K562 (cell line): ENCODE measurements around the gene IL23A. TPM values are rescaled to one million over a fixed set of nuclear protein-coding genes. Genes with fewer than 3 reads are reported as not detected.
A peak's percentile ranks its signal among the peaks of the same experiment; 100 is the strongest.

Source experiments
- ARID2 ChIP-seq: fragments of 450-650 bp; IDR thresholded peaks from 2 replicates; pipeline ENCODE4 v1.6.1; 2017; ENCODE audit warnings: antibody characterized with exemption, mild to moderate bottlenecking
- CREB1 ChIP-seq, 2 experiments: sonication (generic) in 1 of 2; formaldehyde crosslinking in 1 of 2; IDR thresholded peaks; 2 replicates each; pipeline versions ENCODE4 v1.6.1 to v1.8.0; 2012 to 2022; ENCODE audit warnings: inconsistent platforms in 1 of 2, mild to moderate bottlenecking in 1 of 2, missing genetic modification reagents in 1 of 2, moderate library complexity in 1 of 2
- DNMT1 ChIP-seq: fragments of 450-650 bp; IDR thresholded peaks from 2 replicates; pipeline ENCODE4 v1.6.1; 2016; ENCODE audit warnings: antibody characterized with exemption, mild to moderate bottlenecking
- KDM2B ChIP-seq: fragments of 250-450 bp; sonication (Bioruptor Pico); IDR thresholded peaks from 2 replicates; pipeline ENCODE4 v1.8.0; 2021; ENCODE audit warnings: mild to moderate bottlenecking, moderate library complexity
- MAFG ChIP-seq: fragments of 450-650 bp; conservative IDR thresholded peaks from 2 replicates; pipeline ENCODE4 v1.6.1; 2016; ENCODE audit warnings: missing genetic modification characterization, missing compliant biosample characterization
- MXD1 ChIP-seq: fragments of 250-450 bp; sonication (Bioruptor Pico); IDR thresholded peaks from 2 replicates; pipeline ENCODE4 v1.8.0; 2021; ENCODE audit warnings: borderline replicate concordance, mild to moderate bottlenecking, moderate library complexity; ENCODE audit not compliant: poor library complexity, severe bottlenecking
- PHB2 ChIP-seq: fragments of 450-650 bp; IDR thresholded peaks from 2 replicates; pipeline ENCODE4 v1.6.1; 2017; ENCODE audit warnings: low read depth
- PRMT5 ChIP-seq: sonication (generic); formaldehyde crosslinking; IDR thresholded peaks from 2 replicates; pipeline ENCODE4 v1.5.0; 2020; ENCODE audit warnings: missing genetic modification reagents
- PTRF ChIP-seq: fragments of 450-650 bp; IDR thresholded peaks from 2 replicates; pipeline ENCODE4 v1.6.1; 2016; ENCODE audit warnings: mild to moderate bottlenecking, missing genetic modification characterization, missing compliant biosample characterization
- RBM22 ChIP-seq: fragments of 200-400 bp; formaldehyde crosslinking; IDR thresholded peaks from 2 replicates; pipeline ENCODE4 v1.6.1; 2018; ENCODE audit warnings: low read length, low read depth; ENCODE audit not compliant: poor library complexity, severe bottlenecking
- RNF2 ChIP-seq: sonication (generic); IDR thresholded peaks from 2 replicates; pipeline ENCODE4 v1.6.1; 2016
- SMAD1 ChIP-seq: fragments of 150-350 bp; IDR thresholded peaks from 2 replicates; pipeline ENCODE4 v1.6.1; 2014; ENCODE audit warnings: low read length, low read depth; ENCODE audit not compliant: partially characterized antibody
- ZNF217 ChIP-seq: sonication (generic); formaldehyde crosslinking; IDR thresholded peaks from 2 replicates; pipeline ENCODE4 v1.8.0; 2022; ENCODE audit warnings: mild to moderate bottlenecking, missing genetic modification reagents
- ZNF347 ChIP-seq: fragments of 450-650 bp; formaldehyde crosslinking; IDR thresholded peaks from 2 replicates; pipeline ENCODE4 v1.4.0; 2020; ENCODE audit warnings: low read depth, mild to moderate bottlenecking, moderate library complexity
- ZNF589 ChIP-seq: fragments of 200-800 bp; sonication (Bioruptor generic); IDR thresholded peaks from 2 replicates; pipeline ENCODE4 v1.6.1; 2016; ENCODE audit warnings: low read depth, missing genetic modification characterization, missing compliant biosample characterization
- ZSCAN29 ChIP-seq: fragments of 450-650 bp; IDR thresholded peaks from 2 replicates; pipeline ENCODE4 v1.6.1; 2017
- polyA plus RNA-seq, 8 experiments: library from polyadenylated mRNA; depleted of rRNA in 4 of 8; stranded (reverse) in 5 of 8; unstranded in 3 of 8; fragments of >200 nt; fragmentation: Nextera tagmentation in 2 of 8; fragmentation: Illumina TruSeq in 1 of 8; extraction: Ambion mirVana in 2 of 8; extraction: Trizol in 1 of 8; gene quantifications; 2 replicates each; pipeline versions ENCODE4 v1.2.1 to v1.2.3, GENCODE V29; 2011 to 2014; ENCODE audit warnings: inconsistent platforms in 1 of 8, missing spikeins in 1 of 8
- total RNA-seq, 7 experiments: library from RNA; depleted of rRNA in 6 of 7; stranded (reverse); fragments of >200 nt in 6 of 7; fragmentation: Illumina TruSeq in 2 of 7; extraction: Trizol in 2 of 7; gene quantifications; 2 replicates each; pipeline versions ENCODE4 v1.2.1 to v1.2.3, GENCODE V29; 2011 to 2021; ENCODE audit warnings: low replicate concordance in 1 of 7
- TF ChIP-seq, protein P1 (sequence below): fragments of 250-450 bp; sonication (Bioruptor Pico); IDR thresholded peaks from 2 replicates; pipeline ENCODE4 v1.4.0; 2020; ENCODE audit warnings: mild to moderate bottlenecking, moderate library complexity
- TF ChIP-seq, protein P2 (sequence below): fragments of 450-650 bp; IDR thresholded peaks from 2 replicates; pipeline ENCODE4 v1.6.1; 2018; ENCODE audit warnings: mild to moderate bottlenecking, low read depth; ENCODE audit not compliant: partially characterized antibody

IL23A gene
- total and polyA plus RNA-seq, 9 of the 15 experiments (the other 6 are each of a cell fraction or from before 2014, with no cell fraction given), result 4.4 to 37.2 (median 9.6) TPM

DNA sequence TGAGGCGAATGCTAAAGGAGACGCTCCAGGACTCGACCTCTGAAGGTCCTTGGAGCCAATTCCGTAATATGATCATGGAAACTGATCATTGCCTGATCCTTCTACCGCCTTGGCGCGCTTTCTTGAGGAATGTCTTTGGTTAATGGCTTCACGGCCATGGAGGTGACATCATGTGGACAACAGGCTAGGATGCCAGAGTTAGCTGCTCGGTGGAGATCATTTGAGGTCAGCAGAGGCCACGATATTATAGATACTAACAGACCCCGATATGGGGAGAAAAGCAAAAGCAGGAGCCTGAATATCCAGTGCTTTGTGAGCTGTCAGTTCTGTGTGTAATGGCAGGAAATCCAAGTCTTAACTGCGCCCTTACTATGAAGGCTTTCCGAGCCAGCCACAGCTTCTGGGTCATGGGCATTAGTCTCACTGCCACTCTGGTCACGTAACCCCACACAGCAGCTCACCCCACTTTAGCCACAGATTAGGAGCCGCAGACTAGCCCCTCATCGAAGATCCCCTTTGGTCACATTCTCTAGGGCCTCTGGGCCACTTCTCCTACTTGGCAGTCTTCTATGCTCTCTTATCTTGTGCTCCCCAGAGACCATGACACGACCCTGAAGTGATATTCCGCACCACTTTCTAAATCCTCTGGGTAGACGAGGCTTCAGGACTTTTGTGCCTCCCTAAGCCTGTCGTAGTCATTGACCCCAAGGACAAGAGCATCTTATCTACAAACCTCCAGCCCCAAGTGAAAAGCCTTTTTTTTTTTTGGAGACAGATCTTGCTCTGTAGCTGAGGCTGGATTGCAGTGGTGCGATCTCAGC lies 37.8 kb upstream of the IL23A start (continued):
- TF ChIP-seq, protein P1, sequence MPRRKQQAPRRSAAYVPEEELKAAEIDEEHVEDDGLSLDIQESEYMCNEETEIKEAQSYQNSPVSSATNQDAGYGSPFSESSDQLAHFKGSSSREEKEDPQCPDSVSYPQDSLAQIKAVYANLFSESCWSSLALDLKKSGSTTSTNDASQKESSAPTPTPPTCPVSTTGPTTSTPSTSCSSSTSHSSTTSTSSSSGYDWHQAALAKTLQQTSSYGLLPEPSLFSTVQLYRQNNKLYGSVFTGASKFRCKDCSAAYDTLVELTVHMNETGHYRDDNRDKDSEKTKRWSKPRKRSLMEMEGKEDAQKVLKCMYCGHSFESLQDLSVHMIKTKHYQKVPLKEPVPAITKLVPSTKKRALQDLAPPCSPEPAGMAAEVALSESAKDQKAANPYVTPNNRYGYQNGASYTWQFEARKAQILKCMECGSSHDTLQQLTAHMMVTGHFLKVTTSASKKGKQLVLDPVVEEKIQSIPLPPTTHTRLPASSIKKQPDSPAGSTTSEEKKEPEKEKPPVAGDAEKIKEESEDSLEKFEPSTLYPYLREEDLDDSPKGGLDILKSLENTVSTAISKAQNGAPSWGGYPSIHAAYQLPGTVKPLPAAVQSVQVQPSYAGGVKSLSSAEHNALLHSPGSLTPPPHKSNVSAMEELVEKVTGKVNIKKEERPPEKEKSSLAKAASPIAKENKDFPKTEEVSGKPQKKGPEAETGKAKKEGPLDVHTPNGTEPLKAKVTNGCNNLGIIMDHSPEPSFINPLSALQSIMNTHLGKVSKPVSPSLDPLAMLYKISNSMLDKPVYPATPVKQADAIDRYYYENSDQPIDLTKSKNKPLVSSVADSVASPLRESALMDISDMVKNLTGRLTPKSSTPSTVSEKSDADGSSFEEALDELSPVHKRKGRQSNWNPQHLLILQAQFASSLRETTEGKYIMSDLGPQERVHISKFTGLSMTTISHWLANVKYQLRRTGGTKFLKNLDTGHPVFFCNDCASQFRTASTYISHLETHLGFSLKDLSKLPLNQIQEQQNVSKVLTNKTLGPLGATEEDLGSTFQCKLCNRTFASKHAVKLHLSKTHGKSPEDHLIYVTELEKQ (CRISPR knock-in tag), result no peak
- TF ChIP-seq SMAD1 (no peak), KDM2B (no peak), PHB2 (peak; percentile 47; the same call in 1 of the 2 replicates), MAFG (tag) (no peak), DNMT1 (peak; percentile 14; the same call in 1 of the 2 replicates), ZNF347 (no peak), ARID2 (no peak; the same call in 1 of the 2 replicates), ZSCAN29 (no peak), RBM22 (no peak), MXD1 (CRISPR knock-in tag) (no peak), PRMT5 (CRISPR knock-in tag) (no peak), ZNF217 (no peak), CREB1 (IDR thresholded peaks at IDR 0.05) (peak; percentile 11; the same call in 1 of the 2 replicates), CREB1 (CRISPR knock-in tag; IDR thresholded peaks at IDR 0.05) (peak; percentile 29; the same call in 1 of the 2 replicates), RNF2 (peak; percentile 33; the same call in 1 of the 2 replicates), ZNF589 (CRISPR knock-in tag) (peak; percentile 74; the same call in 1 of the 2 replicates), PTRF (tag) (no peak)
- TF ChIP-seq, protein P2, sequence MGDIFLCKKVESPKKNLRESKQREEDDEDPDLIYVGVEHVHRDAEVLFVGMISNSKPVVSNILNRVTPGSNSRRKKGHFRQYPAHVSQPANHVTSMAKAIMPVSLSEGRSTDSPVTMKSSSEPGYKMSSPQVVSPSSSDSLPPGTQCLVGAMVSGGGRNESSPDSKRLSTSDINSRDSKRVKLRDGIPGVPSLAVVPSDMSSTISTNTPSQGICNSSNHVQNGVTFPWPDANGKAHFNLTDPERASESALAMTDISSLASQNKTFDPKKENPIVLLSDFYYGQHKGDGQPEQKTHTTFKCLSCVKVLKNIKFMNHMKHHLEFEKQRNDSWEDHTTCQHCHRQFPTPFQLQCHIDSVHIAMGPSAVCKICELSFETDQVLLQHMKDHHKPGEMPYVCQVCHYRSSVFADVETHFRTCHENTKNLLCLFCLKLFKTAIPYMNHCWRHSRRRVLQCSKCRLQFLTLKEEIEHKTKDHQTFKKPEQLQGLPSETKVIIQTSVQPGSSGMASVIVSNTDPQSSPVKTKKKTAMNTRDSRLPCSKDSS, result no peak
